Measurements from ENCODE around the gene OR8J1. TPM values are rescaled to one million over a fixed set of nuclear protein-coding genes. Genes with fewer than 3 reads are reported as not detected.

OR8J1 gene
- total RNA-seq, result not detected

GRCh38 chr11:56353991-56354390 is at the start of gene OR8J1:
Gene OR8J1 (plus strand): TSS chr11:56354291. CDS start chr11:56360247, 5,956 bp downstream.
- no peak for DNase-seq
- H3K4me1 ChIP-seq, result no peaks in the 10 kb centered on the region
- H3K27me3 ChIP-seq, result no peaks in the 10 kb centered on the region
- H3K4me3 ChIP-seq, result no peak within 1 kb of the TSS
- H3K27ac ChIP-seq, result no peak within 1 kb of the TSS
- no peaks in the 10 kb centered on the region for H3K9me3 ChIP-seq
- no peak for TF ChIP-seq POLR2A (IDR thresholded peaks at IDR 0.05)
- TF ChIP-seq, protein P1, sequence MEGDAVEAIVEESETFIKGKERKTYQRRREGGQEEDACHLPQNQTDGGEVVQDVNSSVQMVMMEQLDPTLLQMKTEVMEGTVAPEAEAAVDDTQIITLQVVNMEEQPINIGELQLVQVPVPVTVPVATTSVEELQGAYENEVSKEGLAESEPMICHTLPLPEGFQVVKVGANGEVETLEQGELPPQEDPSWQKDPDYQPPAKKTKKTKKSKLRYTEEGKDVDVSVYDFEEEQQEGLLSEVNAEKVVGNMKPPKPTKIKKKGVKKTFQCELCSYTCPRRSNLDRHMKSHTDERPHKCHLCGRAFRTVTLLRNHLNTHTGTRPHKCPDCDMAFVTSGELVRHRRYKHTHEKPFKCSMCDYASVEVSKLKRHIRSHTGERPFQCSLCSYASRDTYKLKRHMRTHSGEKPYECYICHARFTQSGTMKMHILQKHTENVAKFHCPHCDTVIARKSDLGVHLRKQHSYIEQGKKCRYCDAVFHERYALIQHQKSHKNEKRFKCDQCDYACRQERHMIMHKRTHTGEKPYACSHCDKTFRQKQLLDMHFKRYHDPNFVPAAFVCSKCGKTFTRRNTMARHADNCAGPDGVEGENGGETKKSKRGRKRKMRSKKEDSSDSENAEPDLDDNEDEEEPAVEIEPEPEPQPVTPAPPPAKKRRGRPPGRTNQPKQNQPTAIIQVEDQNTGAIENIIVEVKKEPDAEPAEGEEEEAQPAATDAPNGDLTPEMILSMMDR (IDR thresholded peaks at IDR 0.05), result no peak
- no peaks in the 10 kb centered on the region for H3K36me3 ChIP-seq

DNA sequence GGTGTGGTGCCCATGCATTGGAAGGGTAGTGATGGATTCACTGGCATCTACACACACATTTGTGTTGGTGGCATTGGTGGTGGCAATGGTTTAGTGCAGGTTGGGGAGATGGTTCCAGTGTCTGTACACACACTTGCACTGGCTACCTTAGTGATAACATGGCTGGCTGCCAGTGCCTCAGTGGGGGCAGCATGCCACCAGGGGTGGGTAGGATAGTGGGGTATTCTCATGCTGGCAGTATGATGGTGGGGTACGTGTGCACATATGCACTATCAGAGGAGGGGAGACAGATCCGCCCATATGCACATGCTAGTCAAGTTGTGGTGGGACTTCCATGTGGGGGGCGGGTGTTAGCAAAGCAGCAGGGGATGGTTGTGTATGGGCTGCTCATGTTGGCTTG is 46.3 kb upstream of the OR8J1 start:
- Histone ChIP-seq H3K9me3 (no peaks in the 10 kb centered on the region), H3K27me3 (no peaks in the 10 kb centered on the region), H3K36me3 (no peaks in the 10 kb centered on the region), H3K27ac (no peak overlapping the region), H3K4me3 (no peak overlapping the region), H3K4me1 (no peaks in the 10 kb centered on the region)
- DNase-seq, result no peak
- no peak for TF ChIP-seq POLR2A (IDR thresholded peaks at IDR 0.05)
- TF ChIP-seq, protein P1 (IDR thresholded peaks at IDR 0.05), result no peak

- no peak for TF ChIP-seq POLR2A (IDR thresholded peaks at IDR 0.05)
- H3K27me3 ChIP-seq, result no peaks in the 10 kb centered on the region
- H3K4me3 ChIP-seq, result no peak within 1 kb of the TSS
- no peaks in the 10 kb centered on the region for H3K9me3 ChIP-seq
- H3K36me3 ChIP-seq, result no peaks in the 10 kb centered on the region
- DNase-seq, result no peak
- no peak within 1 kb of the TSS for H3K27ac ChIP-seq
- H3K4me1 ChIP-seq, result no peaks in the 10 kb centered on the region
Measured at GRCh38 chr11:56314844-56315243, 39.2 kb upstream of the OR8J1 start, which contains the start of gene OR8K3. Gene OR8K3 (plus strand): TSS chr11:56315144. CDS start chr11:56318307, 3,163 bp downstream.

- TF ChIP-seq, protein P1 (IDR thresholded peaks at IDR 0.05), result no peak
- no peak for TF ChIP-seq POLR2A (IDR thresholded peaks at IDR 0.05)
- Histone ChIP-seq H3K4me3 (no peak overlapping the region), H3K4me1 (no peaks in the 10 kb centered on the region), H3K27me3 (no peaks in the 10 kb centered on the region), H3K27ac (no peak overlapping the region), H3K9me3 (no peaks in the 10 kb centered on the region), H3K36me3 (no peaks in the 10 kb centered on the region)
- DNase-seq, result no peak
Measured at GRCh38 chr11:56331861-56332491, 22.1 kb upstream of the OR8J1 start.

GRCh38 chr11:56333156-56333555 is 20.9 kb upstream of the OR8J1 start:
- Histone ChIP-seq H3K27me3 (no peaks in the 10 kb centered on the region), H3K36me3 (no peaks in the 10 kb centered on the region), H3K9me3 (no peaks in the 10 kb centered on the region), H3K27ac (no peak overlapping the region), H3K4me3 (no peak overlapping the region), H3K4me1 (no peaks in the 10 kb centered on the region)
- DNase-seq, result no peak
- TF ChIP-seq, protein P1 (IDR thresholded peaks at IDR 0.05), result no peak
- TF ChIP-seq POLR2A (IDR thresholded peaks at IDR 0.05), result no peak

DNA sequence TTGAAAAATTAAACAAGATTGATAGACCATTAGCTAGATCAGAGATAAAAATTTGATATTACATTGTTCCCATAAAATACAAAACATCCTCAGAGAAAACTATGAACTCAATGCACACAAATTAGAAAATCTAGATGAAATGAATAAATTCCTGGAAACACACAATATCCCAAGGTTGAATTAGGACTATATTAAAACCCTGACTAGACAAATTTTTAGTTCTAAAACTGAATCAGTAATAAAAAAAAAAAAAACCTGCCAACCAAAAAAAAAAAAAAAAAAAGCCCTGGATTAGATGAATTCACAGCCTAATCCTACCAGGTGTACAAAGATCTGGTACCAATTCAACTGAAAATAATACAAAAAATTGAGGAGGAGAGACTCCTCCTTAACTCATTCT is 13.8 kb upstream of the OR8J1 start:
- Histone ChIP-seq H3K4me1 (no peaks in the 10 kb centered on the region), H3K9me3 (no peaks in the 10 kb centered on the region), H3K4me3 (no peak overlapping the region), H3K36me3 (no peaks in the 10 kb centered on the region), H3K27me3 (no peaks in the 10 kb centered on the region), H3K27ac (no peak overlapping the region)
- TF ChIP-seq, protein P1 (IDR thresholded peaks at IDR 0.05), result no peak
- TF ChIP-seq POLR2A (IDR thresholded peaks at IDR 0.05), result no peak
- no peak for DNase-seq
